ENCODE measurements around the gene NFASC.

- TF ChIP-seq CTCF (conservative IDR thresholded peaks at IDR 0.05; ENCODE audit: low read depth, low read length), result no peak
- no peak for TF ChIP-seq EZH2phosphoT487 (IDR thresholded peaks at IDR 0.05; ENCODE audit: borderline replicate concordance, low read length)
These were observed 157.7 kb downstream of the NFASC start for GRCh38 chr1:205028390-205028789.
